ENCODE measurements around the gene CIB1. TPM values are rescaled to one million over a fixed set of nuclear protein-coding genes. Genes with fewer than 3 reads are reported as not detected.

Gene CIB1
- total RNA-seq, 1 experiment from 2014 or later = 39.0 TPM

DNA sequence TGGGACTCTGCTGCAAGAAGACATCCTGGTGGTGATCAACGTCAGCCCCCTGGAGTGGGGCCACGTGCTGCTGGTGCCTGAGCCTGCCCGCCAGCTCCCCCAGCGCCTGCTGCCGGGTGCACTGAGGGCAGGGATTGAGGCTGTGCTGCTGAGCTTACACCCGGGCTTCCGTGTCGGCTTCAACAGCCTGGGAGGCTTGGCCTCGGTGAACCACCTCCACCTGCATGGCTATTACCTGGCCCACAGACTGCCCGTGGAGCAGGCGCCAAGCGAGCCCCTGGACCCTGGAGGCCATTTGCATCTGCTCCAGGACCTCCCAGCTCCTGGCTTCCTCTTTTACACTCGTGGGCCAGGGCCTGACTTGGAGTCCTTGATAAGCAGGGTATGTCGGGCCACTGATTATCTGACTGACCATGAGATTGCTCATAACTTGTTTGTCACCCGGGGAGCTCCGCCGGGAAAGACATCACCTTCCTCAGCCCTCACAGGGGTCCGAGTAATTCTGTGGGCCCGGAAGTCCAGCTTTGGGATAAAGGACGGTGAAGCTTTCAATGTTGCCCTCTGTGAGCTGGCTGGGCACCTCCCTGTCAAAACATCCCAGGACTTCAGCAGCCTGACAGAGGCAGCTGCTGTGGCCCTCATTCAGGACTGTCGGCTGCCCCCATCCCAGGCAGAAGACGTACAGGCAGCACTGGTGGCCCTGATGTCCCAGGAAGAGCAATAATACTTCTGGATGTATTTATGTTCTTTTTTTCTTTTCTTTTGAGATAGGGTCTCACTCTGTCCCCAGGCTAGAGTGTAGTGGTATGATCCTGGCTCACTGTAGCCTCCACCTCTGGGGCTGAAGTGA is 7.8 kb upstream of the CIB1 start:
- DNase-seq (ENCODE audit: low spot score) = no peak

DNA sequence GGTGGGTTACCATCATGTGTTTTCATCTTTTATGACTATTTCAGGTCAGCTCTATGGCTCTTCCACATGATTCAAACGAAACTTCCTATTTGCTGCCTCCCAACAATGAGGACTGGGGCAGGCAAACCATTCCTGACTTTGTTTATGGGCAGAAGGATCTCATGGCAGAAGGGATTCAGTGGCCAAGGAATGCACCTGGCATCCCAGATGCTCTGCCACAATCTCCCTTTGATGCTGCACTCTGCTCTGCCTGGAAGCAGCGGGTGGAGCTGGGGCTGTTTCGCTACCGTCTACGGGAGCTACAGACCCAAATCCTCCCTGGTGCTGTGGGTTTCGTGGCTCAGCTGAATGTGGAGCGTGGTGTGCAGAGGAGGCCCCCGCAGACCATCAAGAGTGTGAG is 7.1 kb upstream of the CIB1 start:
- no peak for DNase-seq (ENCODE audit: low spot score)

DNA sequence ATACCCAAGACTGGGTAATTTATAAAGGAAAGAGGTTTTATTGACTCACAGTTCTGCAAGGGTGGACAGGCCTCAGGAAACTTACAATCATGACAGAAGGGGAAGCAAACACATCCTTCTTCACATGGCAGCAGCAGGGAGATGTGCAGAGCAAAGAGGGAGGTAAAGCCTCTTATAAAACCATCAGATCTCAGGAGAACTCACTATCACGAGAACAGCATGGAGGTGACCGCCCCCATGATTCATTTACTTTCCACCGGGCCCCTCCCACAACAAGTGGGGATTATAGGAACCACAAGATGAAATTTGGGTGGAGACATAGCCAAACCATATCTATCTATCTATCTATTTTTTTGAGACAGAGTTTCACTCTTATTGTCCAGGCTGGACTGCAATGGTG is 5.6 kb upstream of the CIB1 start:
- DNase-seq (ENCODE audit: low spot score) = no peak

DNA sequence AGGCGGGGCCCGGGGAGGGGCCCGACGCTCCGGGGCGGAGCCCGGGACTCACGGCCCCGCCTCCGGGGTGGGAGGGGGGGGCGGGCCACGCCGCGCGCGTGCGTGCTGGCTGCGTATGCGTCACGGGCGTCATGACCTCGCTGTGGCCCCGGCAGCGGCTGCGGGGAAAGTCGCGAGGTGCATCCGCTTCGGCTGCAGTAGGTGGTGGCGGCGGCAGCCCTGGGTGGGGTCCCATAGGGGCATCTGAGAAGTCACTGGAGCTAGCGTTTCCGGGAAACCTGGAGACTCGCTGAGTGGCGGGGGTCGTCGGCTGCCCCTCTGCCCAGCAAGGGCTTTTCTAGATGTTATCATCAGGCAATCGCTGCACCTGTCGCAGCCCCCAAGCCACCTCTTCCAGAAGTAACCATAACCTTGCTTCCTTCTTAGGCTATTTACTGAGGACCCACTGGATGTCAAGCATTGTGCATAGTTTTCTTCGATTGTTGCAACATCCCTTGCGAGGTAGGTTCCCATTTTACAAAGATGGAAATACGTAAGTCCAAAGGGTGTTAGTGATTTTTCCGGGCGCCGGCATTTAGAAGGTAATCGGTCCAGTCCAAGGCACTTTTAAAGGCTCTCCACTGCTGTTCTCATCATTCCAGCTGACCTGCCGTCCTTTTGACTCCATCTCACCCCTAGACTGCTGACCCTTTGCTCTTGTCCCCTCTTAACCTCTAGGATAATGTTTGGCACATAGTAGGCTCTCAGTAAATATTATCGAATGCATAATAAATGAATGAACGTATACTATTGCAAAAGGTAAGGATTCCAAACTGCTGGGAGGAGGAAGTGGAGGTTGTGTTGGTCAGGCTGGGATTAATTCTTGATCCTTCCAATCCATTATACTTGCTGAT is 601 bp upstream of the CIB1 start, which contains the start of gene GDPGP1:
TSS of gene GDPGP1 (plus strand) at position 114 of the 893 bp plus-strand sequence. CDS start 6,700 bp downstream, outside the sequence.
- no peak for DNase-seq (ENCODE audit: low spot score)

DNA sequence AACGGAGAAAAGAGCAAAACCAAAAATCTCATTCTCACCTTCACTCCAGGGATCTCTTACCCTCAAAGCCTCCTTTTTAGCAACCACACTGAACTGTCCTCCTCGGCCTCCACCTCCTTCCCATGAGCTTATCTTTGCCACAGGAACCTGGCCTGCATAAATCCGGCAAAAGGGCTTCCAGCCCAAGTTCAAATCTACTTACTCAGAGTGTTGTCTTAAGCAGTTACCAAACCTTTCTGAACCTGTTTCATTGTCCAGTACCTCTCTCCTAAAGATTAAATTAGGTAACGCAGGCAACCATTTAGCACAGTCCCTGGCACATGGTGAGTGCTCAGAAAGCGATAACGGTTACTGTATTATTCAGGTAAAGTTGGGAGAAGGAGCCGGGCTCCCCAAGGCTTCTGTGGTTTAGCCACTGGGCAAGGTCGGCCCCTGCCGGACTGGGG is 777 bp downstream of the CIB1 start:
- DNase-seq (ENCODE audit: low spot score) = no peak

DNA sequence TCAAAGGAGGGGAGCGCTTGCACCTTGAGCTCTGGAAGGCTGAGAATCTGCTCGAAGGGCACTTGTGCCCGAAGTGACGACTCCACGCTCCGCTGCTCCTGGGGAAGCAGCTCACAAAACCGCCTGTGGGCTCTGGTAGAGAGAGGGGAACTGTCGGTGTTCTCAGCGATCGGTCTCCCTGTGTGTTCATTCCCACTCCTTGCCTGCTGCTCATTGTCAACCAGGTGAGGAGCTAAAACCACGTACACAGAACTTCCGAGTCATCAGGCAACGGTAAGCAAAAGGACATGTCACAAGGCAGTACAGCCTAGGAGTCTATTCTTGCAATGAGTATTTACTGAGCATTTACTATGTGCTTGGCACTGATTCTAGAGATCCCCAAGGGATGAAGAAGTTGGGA is 1.5 kb downstream of the CIB1 start:
- DNase-seq (ENCODE audit: low spot score) = no peak

DNA sequence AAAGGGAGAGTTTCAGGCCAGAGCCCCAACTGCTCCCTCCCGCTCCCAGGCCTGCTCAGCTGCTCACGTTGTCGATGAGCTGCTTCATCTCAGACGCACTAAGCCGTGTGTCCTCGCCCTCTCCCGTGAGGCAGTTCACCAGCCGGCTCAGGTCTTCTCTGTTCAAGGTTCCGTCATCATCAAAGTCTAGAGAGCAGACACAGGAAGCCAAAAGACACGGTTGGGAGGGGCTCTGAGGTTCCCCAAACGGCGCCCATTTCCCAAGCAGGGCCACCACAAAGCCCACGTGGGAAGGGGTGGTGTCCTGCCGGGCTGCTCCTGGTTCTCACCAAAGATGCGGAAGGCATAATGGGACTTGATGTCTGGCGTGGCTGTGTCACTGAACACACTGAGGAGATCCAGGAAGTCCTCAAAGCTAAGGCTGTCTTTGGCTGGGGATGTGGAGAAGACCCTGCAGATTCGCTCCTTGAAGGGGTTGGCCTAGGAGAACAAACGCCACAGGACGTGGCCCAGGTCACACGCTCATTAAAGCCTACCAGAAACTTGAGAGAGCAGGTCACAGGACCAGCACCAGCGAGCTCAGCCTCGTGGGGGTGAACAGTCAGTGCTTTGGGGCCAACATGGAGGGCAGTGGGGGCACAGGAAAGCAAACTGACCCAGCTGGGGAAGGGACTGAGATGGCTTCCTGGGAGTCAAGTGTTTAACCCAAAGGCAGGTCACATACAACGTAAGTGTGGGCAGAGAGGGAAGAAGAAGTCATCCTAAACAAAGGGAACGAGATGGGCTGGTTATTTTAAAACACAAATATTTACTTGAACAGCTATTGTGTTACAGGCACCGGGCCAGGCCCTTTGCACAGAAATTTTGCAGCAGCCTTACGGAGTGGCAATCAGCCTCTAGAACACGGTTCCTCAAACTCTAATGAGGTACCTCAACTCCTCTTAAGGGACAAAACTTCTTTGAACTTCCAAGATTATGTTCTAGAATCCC is 2.4 kb downstream of the CIB1 start:
- DNase-seq (ENCODE audit: low spot score) = no peak

DNA sequence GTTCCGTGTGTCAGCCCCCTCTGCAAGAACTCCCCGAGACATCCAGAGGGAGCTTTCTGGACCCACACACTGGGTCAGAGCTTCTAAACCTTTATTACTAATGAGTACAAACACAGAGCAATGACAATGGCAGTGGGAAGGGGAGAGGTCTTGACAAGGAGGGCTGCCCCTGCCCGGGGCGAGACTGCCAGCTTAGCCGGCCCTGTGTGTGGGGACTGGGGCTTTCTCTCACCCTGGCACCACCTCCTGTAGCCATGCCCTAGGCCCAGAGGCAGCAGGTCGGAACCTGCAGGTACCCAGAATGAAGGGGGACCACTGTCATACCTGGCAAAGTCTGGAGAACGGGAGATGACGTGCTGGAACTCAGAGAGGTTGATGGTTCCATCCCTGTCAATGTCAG is 3.1 kb downstream of the CIB1 start:
- no peak for DNase-seq (ENCODE audit: low spot score)

DNA sequence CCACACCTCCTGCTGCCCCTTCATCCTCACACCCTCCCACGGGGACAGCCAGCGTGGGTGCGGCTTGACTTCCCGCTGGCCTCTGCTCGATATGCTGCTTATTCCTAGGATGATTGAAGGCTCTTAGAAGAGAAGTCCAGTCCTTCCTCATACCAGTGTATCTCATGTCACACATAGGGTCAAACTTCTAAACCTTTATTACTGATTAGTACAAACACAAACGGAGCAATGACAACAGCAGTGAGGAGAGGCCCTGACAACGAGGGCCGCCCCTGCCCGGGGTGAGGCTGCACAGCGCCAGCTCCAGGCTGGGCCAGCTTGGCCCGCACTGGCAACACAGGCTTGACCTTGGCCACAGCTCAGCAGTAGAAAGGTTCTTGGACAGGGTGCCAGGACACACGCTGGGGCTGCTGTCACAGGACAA is 3.7 kb downstream of the CIB1 start:
- DNase-seq (ENCODE audit: low spot score) = no peak

DNA sequence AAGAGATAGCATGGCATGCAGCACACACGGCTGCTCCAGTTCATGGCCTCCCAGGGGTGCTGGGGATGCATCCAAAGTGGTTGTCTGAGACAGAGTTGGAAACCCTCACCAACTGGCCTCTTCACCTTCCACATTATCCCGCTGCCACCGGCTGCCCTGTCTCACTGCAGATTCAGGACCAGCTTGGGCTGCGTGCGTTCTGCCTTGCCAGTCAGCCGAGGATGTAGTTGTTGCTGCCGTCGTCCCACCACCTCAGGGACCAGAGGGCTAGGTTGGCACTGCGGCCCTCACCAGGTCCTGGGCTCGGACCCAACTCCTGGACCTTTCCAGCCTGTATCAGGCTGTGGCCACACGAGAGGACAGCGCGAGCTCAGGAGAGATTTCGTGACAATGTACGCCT is 4.8 kb downstream of the CIB1 start:
- no peak for DNase-seq (ENCODE audit: low spot score)

DNA sequence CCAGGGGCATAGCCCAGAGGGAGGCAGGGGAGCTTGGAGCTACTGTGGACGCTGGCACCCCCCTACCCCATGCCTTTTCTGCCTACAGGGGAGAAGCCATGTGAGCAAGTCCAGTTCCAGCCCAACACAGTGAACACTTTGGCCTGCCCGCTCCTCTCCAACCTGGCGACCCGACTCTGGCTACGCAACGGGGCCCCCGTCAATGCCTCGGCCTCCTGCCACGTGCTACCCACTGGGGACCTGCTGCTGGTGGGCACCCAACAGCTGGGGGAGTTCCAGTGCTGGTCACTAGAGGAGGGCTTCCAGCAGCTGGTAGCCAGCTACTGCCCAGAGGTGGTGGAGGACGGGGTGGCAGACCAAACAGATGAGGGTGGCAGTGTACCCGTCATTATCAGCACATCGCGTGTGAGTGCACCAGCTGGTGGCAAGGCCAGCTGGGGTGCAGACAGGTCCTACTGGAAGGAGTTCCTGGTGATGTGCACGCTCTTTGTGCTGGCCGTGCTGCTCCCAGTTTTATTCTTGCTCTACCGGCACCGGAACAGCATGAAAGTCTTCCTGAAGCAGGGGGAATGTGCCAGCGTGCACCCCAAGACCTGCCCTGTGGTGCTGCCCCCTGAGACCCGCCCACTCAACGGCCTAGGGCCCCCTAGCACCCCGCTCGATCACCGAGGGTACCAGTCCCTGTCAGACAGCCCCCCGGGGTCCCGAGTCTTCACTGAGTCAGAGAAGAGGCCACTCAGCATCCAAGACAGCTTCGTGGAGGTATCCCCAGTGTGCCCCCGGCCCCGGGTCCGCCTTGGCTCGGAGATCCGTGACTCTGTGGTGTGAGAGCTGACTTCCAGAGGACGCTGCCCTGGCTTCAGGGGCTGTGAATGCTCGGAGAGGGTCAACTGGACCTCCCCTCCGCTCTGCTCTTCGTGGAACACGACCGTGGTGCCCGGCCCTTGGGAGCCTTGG is 5.6 kb downstream of the CIB1 start:
- DNase-seq (ENCODE audit: low spot score) = no peak

DNA sequence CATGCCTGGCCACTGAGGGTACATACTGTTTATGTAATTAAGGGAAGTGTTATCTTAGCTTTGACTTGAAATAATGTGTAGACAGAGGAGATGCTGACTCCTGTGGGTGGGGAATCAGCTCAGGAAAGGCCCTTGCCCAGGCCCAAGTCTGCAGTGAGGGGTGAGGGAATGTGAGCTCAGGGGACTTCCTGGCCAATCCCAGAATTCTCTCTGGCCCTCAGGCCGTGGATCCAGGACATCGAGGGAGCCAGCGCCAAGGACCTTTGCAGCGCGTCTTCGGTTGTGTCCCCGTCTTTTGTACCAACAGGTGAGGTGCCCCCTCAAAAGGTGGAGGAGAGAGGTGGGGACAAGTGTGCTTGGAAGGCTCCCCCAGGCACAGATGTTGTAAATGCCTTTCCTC is 6.4 kb downstream of the CIB1 start:
- DNase-seq (ENCODE audit: low spot score) = no peak

DNA sequence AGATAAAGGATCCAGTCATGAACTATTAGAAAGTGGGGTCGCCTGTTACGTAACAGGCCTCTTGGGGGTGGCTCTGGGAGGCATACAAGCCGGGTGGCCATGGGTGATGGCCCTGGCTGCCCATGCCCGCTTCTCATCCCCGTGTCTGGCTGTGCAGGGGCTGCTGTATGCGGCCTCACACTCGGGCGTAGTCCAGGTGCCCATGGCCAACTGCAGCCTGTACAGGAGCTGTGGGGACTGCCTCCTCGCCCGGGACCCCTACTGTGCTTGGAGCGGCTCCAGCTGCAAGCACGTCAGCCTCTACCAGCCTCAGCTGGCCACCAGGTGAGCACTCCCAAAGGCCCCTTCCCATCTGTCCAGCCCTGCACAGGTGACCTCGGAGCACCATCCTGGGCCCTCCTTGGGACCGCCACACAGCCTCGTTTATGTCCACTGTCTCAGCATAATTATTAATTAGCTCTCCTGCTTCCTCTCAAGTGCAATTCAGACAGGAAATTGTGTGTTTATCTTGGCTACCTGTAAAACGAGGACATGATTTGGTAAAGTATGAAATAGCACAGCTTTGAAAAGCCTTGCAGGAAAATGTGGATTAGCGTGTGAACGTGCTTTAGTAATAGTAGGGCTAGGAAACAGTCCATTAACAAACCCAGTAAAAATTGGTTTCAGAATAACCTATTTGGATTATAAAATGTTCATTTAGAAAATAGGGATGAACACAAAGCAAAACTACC is 8.1 kb downstream of the CIB1 start:
- no peak for DNase-seq (ENCODE audit: low spot score)

DNA sequence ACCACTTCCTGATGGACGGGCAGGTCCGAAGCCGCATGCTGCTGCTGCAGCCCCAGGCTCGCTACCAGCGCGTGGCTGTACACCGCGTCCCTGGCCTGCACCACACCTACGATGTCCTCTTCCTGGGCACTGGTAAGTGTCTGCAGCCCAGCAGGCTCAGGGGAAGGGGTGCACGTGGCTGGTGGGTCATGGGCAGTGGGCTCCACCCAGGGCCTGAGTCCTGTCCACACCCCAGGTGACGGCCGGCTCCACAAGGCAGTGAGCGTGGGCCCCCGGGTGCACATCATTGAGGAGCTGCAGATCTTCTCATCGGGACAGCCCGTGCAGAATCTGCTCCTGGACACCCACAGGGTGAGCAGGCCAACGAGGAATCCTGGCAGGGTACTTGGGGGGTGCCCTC is 8.7 kb downstream of the CIB1 start:
- no peak for DNase-seq (ENCODE audit: low spot score)

DNA sequence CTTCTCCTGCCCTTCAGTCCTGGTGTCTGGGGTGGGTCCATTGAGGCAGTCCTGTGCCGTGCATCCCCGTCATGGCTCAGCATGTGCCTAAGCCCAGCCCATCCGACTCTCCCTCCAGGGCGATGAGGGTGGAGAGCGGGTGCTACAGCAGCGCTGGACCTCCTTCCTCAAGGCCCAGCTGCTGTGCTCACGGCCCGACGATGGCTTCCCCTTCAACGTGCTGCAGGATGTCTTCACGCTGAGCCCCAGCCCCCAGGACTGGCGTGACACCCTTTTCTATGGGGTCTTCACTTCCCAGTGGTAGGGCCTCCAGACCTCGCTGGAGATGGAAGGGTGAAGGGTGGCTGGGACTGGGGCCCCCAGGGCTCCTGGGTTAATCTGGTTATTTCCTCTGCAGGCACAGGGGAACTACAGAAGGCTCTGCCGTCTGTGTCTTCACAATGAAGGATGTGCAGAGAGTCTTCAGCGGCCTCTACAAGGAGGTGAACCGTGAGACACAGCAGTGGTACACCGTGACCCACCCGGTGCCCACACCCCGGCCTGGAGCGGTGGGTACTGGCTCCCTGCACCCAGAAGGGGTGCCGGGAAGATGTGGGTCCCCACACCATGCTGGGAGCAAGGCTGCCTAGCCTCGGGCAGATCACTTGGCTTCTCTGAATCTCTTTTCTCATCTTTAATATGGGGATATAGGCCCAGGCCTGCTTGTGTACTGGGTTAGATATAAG is 10.1 kb downstream of the CIB1 start:
- DNase-seq (ENCODE audit: low spot score) = no peak

DNA sequence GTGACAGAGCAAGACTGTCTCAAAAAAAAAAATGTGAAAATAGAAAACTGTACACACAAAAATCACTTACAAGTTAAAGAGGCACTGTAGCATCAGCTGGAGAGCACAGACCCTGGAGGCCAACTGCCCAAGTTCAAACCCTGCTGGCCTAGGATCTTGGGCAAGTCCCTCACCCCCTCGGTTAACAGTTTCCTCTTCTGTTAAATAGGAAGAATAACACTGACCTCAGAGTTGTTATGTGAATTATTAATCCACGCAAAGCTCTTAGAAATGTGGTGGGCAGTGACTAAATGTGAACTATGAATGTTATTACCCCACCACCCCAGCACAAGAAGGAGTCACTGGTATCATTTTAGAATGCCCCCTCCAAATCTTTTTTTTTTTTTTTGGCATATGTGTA is 11.2 kb downstream of the CIB1 start:
- DNase-seq (ENCODE audit: low spot score) = no peak

DNA sequence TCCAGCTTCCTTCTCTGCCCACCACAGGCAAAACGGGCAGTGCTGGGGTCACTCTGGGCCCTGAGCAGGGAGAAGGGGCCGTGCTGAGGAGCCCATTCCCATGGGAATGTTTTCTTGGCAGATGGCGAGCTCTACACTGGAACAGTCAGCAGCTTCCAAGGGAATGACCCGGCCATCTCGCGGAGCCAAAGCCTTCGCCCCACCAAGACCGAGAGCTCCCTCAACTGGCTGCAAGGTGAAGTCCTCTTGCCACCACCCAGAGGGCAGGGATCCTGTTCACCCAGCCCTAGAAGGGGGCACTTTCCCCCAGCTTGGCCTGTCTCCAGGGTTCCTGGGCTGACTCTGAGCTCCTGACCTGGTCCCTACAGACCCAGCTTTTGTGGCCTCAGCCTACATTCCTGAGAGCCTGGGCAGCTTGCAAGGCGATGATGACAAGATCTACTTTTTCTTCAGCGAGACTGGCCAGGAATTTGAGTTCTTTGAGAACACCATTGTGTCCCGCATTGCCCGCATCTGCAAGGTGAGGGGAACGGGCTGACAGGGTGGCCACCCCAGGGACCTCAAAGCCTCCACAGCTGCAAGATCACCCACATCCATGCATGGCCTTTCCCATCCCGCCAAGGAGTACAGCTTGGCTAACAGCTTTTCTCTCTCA is 12.4 kb downstream of the CIB1 start:
- DNase-seq (ENCODE audit: low spot score) = peak; percentile 71

DNA sequence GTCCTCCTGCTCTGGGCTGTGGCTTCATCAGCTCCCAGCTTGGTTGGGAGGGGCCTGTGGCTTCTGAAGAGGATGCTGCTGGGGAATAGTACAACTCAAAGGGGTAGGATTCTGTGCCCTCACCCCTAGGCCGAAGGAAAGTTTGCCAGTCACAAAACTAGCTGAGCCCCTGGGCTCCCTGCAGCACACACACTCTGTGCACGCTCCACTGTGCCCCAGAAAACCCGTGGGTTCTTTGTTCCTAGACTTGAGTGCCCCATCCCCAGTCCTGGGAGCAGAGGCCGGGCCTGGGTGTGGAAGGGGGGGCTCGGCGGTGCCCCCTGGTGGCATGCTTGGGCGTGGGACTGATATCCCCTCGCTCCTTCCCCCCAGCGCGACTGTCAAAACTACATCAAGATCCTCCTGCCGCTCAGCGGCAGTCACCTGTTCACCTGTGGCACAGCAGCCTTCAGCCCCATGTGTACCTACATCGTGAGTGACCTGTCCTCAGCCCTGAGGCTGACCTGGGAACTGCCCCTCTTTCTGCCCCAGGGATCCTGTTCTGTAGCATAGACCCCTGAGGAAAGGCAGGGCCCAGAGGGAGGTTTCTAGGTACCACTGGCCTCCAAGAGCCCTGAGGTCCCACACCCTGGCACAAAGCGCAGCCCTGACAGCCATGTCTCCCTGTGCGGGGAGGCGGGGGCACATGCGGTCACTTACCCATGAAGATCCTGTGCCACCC is 14.2 kb downstream of the CIB1 start:
- DNase-seq (ENCODE audit: low spot score) = no peak
